Measurements from ENCODE around the gene NANOS1.
A peak's percentile ranks its signal among the peaks of the same experiment; 100 is the strongest.

NANOS1 gene

DNA sequence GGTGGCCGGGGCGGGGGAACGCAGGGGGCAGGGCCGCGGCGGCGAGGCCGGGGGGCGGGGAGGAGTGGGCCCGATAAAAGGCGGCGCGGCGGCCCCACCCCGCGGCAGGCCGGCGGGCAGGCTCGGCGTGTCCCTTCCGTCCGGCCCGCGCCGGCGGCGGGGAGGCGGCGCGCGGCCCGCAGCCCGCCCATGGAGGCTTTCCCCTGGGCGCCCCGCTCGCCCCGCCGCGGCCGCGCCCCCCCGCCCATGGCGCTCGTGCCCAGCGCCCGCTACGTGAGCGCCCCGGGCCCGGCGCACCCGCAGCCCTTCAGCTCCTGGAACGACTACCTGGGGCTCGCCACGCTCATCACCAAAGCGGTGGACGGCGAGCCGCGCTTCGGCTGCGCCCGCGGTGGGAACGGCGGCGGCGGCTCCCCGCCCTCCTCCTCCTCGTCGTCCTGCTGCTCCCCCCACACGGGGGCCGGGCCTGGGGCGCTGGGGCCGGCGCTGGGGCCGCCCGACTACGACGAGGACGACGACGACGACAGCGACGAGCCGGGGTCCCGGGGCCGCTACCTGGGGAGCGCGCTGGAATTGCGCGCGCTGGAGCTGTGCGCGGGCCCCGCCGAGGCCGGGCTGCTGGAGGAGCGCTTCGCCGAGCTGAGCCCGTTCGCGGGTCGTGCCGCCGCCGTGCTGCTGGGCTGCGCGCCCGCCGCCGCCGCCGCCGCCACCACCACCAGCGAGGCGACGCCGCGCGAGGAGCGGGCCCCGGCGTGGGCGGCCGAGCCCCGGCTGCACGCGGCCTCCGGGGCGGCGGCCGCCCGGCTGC is at the start of gene NANOS1:
TSS of gene NANOS1 (plus strand) at position 102 of the 808 bp plus-strand sequence. CDS start at position 190, 88 bp downstream.
- no peak for DNase-seq

- DNase-seq = no peak
Measured at GRCh38 chr10:118980135-118980865, 49.2 kb upstream of the NANOS1 start.

DNA sequence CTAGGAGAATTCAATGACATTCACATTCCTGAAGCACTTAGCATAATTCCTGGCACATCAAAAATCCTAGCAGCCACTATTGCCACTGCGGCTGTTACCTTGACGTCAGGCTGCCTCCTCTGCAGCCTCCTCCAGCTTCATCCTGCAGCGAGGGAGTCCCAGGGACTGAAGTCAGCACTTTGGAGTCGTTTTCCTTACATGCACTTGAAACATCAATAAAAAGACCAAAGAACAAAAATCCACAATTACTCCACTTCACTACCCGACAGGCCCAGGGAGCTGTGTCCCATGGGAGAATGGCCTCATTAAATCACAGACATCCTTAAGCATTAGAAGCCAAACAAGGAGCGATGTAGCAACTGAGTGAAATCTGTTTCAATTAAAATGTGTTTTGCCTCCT is 48.6 kb upstream of the NANOS1 start:
- no peak for DNase-seq

DNA sequence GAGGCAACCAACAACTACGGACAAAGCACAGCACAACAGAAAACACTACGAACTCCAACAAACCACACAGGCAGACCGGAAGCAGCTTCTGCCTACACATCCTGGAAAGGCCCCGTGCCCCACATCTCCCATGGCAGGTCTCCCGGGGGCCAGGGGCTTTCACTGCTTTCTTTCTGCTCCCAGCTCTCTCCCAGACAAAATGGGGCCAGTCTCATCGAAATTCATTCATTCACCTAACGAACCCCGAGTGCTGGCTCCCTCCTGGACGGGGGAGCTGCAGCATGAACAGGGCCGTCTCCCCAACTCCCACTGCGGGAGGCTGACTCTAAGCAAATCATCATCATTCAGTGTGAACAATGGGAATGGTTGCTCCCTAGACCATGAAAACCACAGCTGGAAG is 47.6 kb upstream of the NANOS1 start:
- no peak for DNase-seq

GRCh38 chr10:118982366-118982765 is 47.1 kb upstream of the NANOS1 start:
- DNase-seq = no peak

- no peak for DNase-seq
Measured at GRCh38 chr10:118983263-118983662, 46.3 kb upstream of the NANOS1 start.

DNA sequence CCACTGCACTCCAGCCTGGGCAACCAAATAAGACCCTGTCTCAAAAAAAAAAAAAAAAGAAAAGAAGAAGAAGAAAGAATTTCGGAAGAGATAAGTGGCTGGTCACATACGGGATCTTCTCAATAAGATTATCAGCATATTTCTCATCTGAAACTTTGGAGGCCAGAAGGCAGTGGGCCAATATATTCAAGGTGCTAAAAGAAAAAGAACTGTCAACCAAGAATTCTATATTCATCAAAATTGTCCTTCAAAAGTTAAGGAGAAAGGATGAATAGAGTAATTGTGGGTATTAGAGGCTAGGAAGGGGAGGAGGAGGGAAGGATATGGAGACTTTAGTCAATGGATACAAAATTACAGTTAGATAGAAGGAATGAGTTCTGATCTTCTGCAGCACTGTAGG is 43.9 kb upstream of the NANOS1 start:
- no peak for DNase-seq

DNA sequence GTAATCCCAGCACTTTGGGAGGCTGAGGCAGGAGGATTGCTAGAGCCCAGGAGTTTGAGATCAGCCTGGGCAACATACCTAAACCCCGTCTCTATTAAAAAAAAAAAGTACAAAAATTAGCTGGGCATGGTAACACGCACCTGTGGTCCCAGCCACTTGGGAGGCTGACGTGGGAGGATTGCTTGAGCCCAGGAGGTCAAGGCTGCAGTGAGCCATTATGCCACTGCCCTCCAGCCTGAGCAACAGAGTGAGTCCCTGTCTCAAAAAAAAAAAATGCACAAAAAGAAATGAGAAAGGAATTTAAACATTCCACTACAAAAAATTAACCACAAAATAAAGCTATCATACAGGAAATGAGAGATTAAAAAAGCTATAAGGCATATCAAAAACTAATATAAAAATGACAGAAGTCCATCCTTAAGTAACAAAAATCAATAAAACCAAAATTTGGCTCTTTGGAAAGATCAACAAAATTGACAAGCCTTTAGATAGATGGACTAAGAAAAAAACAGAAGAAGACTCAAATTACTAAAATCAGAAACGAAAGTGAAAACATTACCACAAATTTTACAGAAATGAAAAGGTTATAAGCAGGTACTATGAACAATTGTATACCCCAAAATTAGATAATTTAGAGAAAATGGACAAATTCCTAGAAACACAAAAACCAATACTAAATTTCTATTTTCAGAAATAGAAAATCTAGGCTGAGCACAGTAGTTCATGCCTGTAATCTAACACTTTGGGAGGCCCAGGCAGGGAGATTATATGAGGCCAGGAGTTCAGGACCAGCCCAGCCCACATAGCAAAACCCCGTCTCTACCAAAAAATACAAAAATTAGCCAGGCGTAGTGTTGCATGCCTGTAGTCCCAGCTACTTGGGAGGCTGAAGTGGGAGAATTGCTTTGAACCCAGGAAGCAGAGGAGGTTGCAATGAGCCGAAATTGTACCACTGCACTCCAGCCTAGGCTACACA is 42.4 kb upstream of the NANOS1 start:
- no peak for DNase-seq

- no peak for DNase-seq
Measured at GRCh38 chr10:118990326-118990725, 39.2 kb upstream of the NANOS1 start.

- no peak for DNase-seq
Measured at GRCh38 chr10:118992496-118992895, 37.0 kb upstream of the NANOS1 start.

DNA sequence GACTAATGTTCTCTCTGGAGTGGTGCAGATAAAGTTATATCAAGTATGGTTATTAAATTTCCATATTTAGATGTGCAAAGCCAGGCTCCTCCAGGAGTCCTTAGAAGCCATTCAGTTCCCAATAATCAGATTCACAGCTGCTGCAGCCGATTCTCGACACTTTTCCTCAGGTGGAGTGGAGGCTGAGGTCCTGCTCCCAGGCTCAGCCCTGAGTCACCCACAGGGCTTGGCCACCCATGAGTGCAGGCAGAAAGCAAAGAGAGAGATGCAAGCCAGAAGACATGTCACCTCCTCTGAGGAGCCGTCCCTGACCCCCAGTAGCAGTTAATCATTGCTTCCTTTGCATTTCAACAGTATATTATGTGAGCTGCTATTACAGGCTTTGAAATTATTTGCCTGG is 36.3 kb upstream of the NANOS1 start:
- DNase-seq = no peak

DNA sequence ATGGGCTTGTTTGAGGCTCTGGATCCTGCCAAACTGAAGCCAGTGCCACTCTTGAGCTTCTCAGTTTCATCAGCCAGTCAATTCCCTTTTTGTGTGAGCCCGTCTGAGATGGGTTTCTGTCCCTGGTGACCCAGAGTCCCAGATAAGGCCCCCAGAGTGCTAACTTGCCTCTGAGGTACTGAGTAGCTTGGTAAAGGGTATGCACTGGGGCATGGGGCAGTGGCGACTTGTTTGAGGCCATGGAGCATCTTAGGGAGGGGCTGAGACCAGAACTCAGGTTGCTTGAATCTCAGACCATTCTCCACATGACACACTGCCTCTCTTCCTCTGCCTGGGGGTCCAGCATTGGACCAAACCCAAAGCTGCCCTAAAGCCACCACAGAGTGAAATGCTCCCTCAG is 35.2 kb upstream of the NANOS1 start:
- DNase-seq = no peak

- no peak for DNase-seq
Measured at GRCh38 chr10:118995739-118996138, 33.8 kb upstream of the NANOS1 start.

DNA sequence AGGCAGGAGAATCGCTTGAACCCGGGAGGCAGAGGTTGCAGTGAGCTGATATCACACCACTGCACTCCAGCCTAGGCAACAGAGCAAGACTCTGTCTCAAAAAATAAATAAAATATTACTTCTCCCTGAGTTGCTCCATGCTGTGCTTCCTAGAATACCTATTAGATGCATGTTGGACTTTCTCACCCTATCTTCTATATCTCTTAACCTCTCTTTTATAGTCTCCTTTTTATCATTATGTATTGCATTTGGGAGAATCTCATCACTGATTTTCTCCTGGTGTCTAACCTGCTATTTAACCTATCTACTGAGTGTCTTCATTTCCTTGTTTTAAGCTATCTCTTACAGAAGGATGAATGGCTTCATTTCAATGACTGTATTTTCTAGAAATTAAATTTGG is 32.1 kb upstream of the NANOS1 start:
- DNase-seq = no peak

GRCh38 chr10:118998183-118998582 is 31.3 kb upstream of the NANOS1 start:
- DNase-seq = no peak

DNA sequence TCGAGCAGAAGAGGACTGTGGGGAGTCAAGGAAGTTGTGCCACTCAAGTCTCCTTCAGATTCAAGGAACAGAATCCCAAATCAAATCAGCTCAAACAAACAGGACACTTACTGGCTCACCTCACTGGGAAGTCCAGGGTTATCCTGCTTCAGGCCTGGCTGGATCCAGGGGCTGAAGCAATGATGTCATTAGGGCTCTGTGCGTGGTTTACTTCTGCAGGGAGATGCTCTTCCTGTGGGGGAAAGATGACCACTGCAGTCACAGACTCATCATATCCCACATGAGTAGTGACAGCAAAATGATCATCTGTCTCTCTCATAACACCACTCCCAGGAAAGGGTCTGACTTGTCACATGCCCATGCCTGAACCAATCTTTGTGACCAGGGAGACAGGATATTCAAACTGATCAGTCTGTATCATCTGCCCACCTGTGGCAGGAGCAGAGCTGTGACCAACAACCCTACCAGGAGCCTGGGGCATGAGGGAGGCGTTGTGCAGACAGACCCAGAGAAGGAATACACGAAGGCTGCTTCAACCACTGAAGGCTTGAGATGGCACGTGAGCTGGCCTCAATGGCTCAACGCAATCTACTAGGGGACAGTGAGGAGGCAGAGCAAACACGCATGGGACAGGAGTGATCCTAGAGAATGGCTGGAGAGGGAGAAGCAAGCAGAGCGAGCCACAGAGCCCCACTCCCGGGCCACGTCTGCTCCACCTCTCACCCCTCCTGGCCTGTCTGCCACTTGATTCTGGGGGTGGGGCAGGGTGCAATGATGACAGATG is 27.6 kb upstream of the NANOS1 start:
- no peak for DNase-seq

GRCh38 chr10:119003572-119004289 is 25.8 kb upstream of the NANOS1 start:
- no peak for DNase-seq

GRCh38 chr10:119005362-119006043 is 24.0 kb upstream of the NANOS1 start:
- DNase-seq = no peak

- peak; percentile 88 for DNase-seq
Measured at GRCh38 chr10:119006451-119007210, 22.9 kb upstream of the NANOS1 start.

- DNase-seq = no peak
Measured at GRCh38 chr10:119007211-119007574, 22.3 kb upstream of the NANOS1 start.
